HepG2 (cell line): ENCODE results near the gene LRP1-AS. TPM values are rescaled to one million over a fixed set of nuclear protein-coding genes. Genes with fewer than 3 reads are reported as not detected.
A peak's percentile ranks its signal among the peaks of the same experiment; 100 is the strongest.

Source experiments
- BCLAF1 ChIP-seq: fragments of 450-650 bp; IDR thresholded peaks from 2 replicates; pipeline ENCODE4 v1.6.1; 2017; ENCODE audit warnings: mild to moderate bottlenecking
- FOXA3 ChIP-seq: IDR thresholded peaks from 2 replicates; pipeline ENCODE4 v1.6.1; 2016; ENCODE audit warnings: missing genetic modification reagents, missing compliant biosample characterization
- FOXO1 ChIP-seq: sonication (generic); formaldehyde crosslinking; IDR thresholded peaks from 2 replicates; pipeline ENCODE4 v1.4.0; 2020; ENCODE audit warnings: missing genetic modification reagents
- GABPA ChIP-seq, 2 experiments: IDR thresholded peaks; 2 replicates each; pipeline ENCODE4 v1.6.1; 2011 to 2016; ENCODE audit warnings: low read depth in 2 of 2, low read length in 1 of 2, missing biosample characterization in 1 of 2, missing genetic modification characterization in 1 of 2
- HMG20B ChIP-seq: conservative IDR thresholded peaks from 2 replicates; pipeline ENCODE4 v1.6.1; 2016; ENCODE audit warnings: missing genetic modification reagents, missing compliant biosample characterization
- NCOR1 ChIP-seq: fragments of 200-600 bp; sonication (generic); IDR thresholded peaks from 2 replicates; pipeline ENCODE4 v1.7.0; 2017; ENCODE audit warnings: antibody characterized with exemption, low read length, borderline replicate concordance
- NR2F6 ChIP-seq, 2 experiments: IDR thresholded peaks; 2 replicates each; pipeline ENCODE4 v1.6.1; 2016; ENCODE audit warnings: antibody characterized with exemption in 1 of 2, mild to moderate bottlenecking in 1 of 2
- PATZ1 ChIP-seq: sonication (generic); formaldehyde crosslinking; IDR thresholded peaks from 2 replicates; pipeline ENCODE4 v1.4.0; 2020; ENCODE audit warnings: missing genetic modification reagents
- PITX1 ChIP-seq: sonication (generic); formaldehyde crosslinking; IDR thresholded peaks from 2 replicates; pipeline ENCODE4 v1.5.1; 2020; ENCODE audit warnings: mild to moderate bottlenecking, missing genetic modification reagents
- RARA ChIP-seq: IDR thresholded peaks from 2 replicates; pipeline ENCODE4 v1.6.1; 2016; ENCODE audit warnings: missing genetic modification reagents, missing compliant biosample characterization
- RELA ChIP-seq: sonication (generic); formaldehyde crosslinking; IDR thresholded peaks from 2 replicates; pipeline ENCODE4 v1.4.0; 2020; ENCODE audit warnings: missing genetic modification reagents
- REPIN1 ChIP-seq: sonication (generic); formaldehyde crosslinking; IDR thresholded peaks from 2 replicates; pipeline ENCODE4 v1.8.0; 2022; ENCODE audit warnings: missing genetic modification reagents, low read depth, mild to moderate bottlenecking, borderline replicate concordance
- SKI ChIP-seq: fragments of 450-650 bp; IDR thresholded peaks from one replicate; pipeline ENCODE4 v1.6.1; 2018; ENCODE audit warnings: mild to moderate bottlenecking; ENCODE audit not compliant: partially characterized antibody
- SSRP1 ChIP-seq: IDR thresholded peaks from 2 replicates; pipeline ENCODE4 v1.6.1; 2016; ENCODE audit warnings: control low read depth
- TFAP4 ChIP-seq: sonication (generic); IDR thresholded peaks from 2 replicates; pipeline ENCODE4 v1.6.1; 2016; ENCODE audit warnings: low read depth, borderline replicate concordance
- YEATS4 ChIP-seq: sonication (generic); formaldehyde crosslinking; IDR thresholded peaks from 2 replicates; pipeline ENCODE4 v1.4.0; 2020; ENCODE audit warnings: missing genetic modification reagents, borderline replicate concordance
- ZFY ChIP-seq: sonication (generic); formaldehyde crosslinking; IDR thresholded peaks from 2 replicates; pipeline ENCODE4 v1.4.0; 2020; ENCODE audit warnings: missing genetic modification reagents
- ZNF550 ChIP-seq: sonication (generic); formaldehyde crosslinking; IDR thresholded peaks from 2 replicates; pipeline ENCODE4 v1.4.0; 2020; ENCODE audit warnings: mild to moderate bottlenecking, missing genetic modification reagents, borderline replicate concordance
- ZNF609 ChIP-seq: sonication (generic); formaldehyde crosslinking; IDR thresholded peaks from 2 replicates; pipeline ENCODE4 v1.4.0; 2020; ENCODE audit warnings: mild to moderate bottlenecking, missing genetic modification reagents, borderline replicate concordance
- ZNF766 ChIP-seq: sonication (generic); formaldehyde crosslinking; IDR thresholded peaks from 2 replicates; pipeline ENCODE4 v1.5.0; 2020; ENCODE audit warnings: missing genetic modification reagents, borderline replicate concordance
- polyA plus RNA-seq, 8 experiments: library from polyadenylated mRNA; depleted of rRNA in 3 of 8; stranded (reverse) in 7 of 8; unstranded in 1 of 8; fragments of >200 nt; fragmentation: Illumina TruSeq in 4 of 8; extraction: Trizol in 4 of 8; gene quantifications; 2 replicates each; pipeline versions ENCODE4 v1.2.1 to v1.2.3, GENCODE V29; 2011 to 2016; ENCODE audit warnings: low read depth in 4 of 8, missing spikeins in 1 of 8, mixed read lengths in 1 of 8; ENCODE audit not compliant: insufficient read depth in 1 of 8
- total RNA-seq, 5 experiments: library from RNA; depleted of rRNA; stranded (reverse); fragments of >200 nt; fragmentation: Illumina TruSeq; extraction: Trizol; gene quantifications; 2 replicates each; pipeline ENCODE4 v1.2.3, GENCODE V29; 2016; ENCODE audit warnings: low read depth in 1 of 5

Gene LRP1-AS
- total and polyA plus RNA-seq, 2 of the 13 experiments (the other 11 are each of a cell fraction or from before 2014, with no cell fraction given), result 0.20 TPM; not detected in 1

GRCh38 chr12:57130941-57131340 is 16.5 kb downstream of the LRP1-AS start (continued):
- TF ChIP-seq ZNF609 (CRISPR knock-in tag) (peak; percentile 71; the same call in 1 of the 2 replicates), NCOR1 (peak; percentile 83), NR2F6 (IDR thresholded peaks at IDR 0.05) (peak; percentile 96), NR2F6 (CRISPR knock-in tag; IDR thresholded peaks at IDR 0.05) (peak; percentile 96), YEATS4 (CRISPR knock-in tag) (0 out of 2 replicates have a peak, but pooled peaks have one; percentile 8), TFAP4 (peak; percentile 74; the same call in 1 of the 2 replicates), ZNF550 (CRISPR knock-in tag) (no peak), ZNF766 (no peak), RELA (CRISPR knock-in tag) (no peak), BCLAF1 (no peak), HMG20B (CRISPR knock-in tag) (0 out of 2 replicates have a peak, but pooled peaks have one; percentile 48), ZFY (CRISPR knock-in tag) (no peak), REPIN1 (CRISPR knock-in tag) (peak; percentile 76; the same call in 1 of the 2 replicates), GABPA (IDR thresholded peaks at IDR 0.05; ENCODE audit: low read depth, low read length) (no peak), GABPA (CRISPR knock-in tag; IDR thresholded peaks at IDR 0.05; ENCODE audit: low read depth) (no peak), FOXA3 (peak; percentile 97), FOXO1 (peak; percentile 75), PATZ1 (peak; percentile 70), RARA (CRISPR knock-in tag) (peak; percentile 92), SSRP1 (CRISPR knock-in tag) (0 out of 2 replicates have a peak, but pooled peaks have one; percentile 60), SKI (peak; percentile 33), PITX1 (CRISPR knock-in tag) (0 out of 2 replicates have a peak, but pooled peaks have one; percentile 43)
